Measurements from ENCODE around the gene ABR.
A peak's percentile ranks its signal among the peaks of the same experiment; 100 is the strongest.

Gene ABR

DNA sequence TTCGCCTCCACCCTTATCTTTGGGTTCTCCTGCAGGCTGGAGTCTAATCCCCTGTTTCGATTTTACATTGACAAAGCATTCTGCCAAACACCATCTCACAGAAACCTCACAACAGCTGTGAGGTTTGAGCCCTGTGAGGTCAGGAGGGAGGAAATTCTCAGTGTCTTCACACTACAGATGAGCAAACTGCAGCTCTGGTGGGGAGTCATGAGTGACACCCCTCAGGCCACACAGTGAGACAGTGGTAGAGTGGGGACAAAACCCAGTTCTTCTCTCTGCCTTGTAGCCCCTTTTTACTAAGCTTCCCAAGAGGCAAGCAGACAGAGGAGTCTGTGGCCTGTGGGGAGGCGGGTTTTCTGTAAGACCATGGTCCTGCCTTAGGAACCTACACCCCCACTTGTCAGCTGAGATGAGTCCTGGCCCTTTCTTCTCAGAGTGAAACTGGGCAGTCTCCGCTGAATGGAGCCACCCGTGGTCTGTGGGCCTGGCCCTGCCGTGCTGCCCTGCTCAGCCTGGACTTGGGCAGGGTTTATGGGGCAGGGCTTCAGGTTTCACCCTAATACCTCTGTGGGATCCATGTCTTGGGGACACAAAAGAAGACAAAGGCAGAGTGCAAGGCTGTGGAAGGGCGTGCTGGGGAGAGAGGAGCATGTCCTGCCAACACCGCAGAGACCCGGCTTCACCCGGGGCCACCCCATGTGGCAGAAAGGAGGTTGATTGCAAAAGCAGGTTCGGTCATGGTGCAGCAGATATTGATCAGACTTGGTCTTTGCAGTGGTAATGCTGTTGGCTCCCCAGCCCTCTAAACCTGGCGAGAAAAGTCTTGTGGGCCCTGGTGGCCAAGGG, 59.0 kb downstream of the ABR start:
- DNase-seq: no peak

DNA sequence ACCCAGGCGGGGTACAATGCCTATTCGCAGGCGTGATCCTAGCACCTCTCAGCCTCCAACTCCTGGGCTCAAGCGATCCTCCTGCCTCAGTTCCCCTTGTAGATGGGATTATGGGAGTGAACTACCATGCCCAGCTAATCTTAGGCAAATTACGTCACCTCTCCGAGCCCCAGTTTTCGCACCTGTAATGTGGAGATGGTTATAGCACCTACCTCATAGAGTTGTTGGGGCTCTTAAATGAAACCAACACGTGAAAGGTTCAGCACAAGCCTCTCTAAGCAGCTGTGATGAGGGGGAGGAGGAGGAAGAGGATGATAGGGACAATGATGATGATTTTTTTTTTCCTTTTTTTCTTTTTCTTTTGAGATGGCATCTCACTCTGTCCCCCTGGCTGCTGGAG, 59.9 kb downstream of the ABR start:
- DNase-seq: no peak

DNA sequence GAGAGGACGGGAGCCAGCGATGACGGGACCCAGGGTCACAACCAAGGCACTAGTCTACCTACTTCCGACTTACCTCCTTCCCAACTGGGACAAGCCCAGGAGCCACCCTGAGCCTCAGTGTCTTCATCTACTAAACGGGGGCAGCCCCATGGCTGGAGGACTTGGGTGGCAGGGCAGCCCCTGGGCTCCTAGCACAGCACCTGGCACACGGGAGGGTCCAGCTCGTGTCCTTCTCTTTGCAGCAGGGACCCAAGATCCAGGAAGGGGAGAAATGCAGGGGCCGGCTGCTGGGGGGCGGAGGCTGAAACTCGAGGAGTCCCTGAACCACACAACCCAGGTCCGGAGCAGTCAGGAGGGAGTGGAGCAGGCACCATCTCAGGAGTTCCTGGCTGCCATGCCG, 63.2 kb downstream of the ABR start:
- no peak for DNase-seq

DNA sequence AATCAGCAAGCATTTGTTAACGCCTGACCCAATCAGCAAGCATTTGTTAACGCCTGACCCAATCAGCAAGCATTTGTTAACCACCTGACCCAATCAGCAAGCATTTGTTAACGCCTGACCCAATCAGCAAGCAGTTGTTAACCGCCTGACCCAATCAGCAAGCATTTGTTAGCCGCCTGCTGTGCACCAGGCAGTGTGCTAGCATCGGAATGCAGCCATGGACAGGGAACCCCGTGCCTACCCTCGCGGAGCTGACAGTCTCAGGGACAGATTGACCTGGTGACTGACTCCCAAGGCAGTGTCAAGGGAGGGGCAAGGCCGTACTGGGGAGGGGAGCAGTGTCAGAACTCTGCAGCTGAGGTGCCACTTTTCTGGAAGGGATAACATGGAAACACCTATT, 66.9 kb downstream of the ABR start:
- DNase-seq: no peak

DNA sequence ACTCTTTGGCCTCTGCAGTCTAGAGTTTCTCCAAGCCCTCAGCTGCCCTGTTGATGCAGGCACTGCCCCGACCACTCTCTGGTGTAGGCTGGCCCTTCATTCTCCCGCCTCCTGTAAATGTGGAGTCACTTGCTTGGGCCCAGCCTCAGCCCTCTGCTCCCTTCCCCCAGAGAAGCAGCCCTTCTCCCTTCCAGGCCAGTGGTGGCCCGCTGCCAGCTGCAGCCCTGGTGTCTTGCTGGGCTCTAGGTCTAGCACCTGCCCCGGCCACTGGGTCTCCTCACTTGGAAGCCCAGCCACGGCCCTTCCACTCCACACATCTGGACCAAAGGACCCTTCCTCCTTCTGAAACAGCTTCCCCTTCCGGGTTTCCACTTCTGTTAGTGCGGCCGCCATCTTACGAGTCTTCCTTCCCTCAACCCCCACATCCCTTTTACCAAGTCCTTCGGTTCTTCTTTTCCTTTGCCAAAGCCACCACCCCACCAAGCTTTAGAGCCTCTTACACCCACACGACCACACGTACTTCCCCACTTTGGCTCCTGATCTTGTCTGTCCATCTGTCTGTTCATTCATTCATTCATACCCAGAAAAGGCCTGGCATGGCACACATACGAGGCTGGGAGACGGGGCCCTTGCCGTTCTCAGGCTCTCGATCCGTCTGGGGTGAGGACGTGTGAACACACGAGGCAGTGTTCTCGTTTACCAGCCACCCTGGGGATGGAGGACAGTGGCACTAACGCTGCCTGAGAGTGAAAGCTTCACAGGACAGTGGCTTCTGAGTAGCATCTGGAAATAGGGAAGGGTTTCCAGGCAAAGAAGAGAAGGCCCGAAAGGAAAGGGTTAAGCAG, 68.0 kb downstream of the ABR start:
- peak; percentile 73 to 78 (median 77) for DNase-seq

DNA sequence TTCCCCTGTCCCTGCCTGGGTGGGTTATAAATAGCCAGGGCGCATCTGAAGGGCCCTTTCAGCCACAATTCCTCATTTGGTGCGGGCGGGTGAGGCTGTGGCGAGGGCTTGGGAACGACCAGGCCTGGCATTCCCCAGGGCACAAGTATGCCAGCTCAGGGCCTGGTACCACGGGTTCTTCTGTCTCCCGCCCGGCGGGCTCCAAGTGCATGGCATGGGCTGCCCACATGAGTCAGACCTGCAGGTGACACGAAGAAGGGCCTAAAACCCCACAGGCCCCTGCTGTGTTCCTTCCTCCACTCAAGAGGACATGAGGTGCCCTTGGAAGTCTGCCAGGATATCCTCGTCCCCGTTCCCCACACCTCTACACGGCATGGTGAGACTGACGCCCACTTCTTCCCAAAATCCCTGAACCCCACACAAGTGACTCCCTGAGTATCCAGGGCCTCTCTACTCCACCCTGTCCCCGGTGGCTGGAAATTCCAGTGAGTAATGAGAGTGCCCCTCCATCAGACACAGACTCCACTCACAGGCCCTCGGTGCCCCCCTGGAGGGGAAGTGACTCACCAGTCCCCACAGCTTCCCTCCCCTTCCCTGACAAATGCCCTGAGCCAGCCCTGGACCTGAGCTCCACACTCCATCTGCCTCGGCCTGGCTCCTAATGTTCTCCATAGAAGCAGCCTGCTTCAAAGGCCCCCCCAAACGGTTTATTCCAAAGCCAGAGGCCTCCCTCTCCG, 68.8 kb downstream of the ABR start:
- peak; percentile 97 to 99 (median 98) for DNase-seq

DNA sequence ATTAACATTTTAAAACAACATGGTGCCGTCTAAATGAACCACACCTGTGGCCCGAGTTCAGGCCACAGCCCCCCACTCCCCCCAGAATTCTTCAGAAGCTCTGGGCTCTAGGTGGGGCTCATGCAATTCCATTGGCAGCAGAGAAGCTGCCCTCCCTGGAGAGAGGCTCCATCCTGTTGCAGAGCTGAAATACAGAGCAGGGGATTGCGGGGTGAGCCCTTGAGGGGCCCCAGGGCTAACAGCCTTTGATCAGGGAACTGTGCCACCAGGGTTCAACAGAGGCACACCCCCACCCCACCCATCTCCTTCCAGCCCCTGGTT, 69.3 kb downstream of the ABR start:
- DNase-seq: no peak

DNA sequence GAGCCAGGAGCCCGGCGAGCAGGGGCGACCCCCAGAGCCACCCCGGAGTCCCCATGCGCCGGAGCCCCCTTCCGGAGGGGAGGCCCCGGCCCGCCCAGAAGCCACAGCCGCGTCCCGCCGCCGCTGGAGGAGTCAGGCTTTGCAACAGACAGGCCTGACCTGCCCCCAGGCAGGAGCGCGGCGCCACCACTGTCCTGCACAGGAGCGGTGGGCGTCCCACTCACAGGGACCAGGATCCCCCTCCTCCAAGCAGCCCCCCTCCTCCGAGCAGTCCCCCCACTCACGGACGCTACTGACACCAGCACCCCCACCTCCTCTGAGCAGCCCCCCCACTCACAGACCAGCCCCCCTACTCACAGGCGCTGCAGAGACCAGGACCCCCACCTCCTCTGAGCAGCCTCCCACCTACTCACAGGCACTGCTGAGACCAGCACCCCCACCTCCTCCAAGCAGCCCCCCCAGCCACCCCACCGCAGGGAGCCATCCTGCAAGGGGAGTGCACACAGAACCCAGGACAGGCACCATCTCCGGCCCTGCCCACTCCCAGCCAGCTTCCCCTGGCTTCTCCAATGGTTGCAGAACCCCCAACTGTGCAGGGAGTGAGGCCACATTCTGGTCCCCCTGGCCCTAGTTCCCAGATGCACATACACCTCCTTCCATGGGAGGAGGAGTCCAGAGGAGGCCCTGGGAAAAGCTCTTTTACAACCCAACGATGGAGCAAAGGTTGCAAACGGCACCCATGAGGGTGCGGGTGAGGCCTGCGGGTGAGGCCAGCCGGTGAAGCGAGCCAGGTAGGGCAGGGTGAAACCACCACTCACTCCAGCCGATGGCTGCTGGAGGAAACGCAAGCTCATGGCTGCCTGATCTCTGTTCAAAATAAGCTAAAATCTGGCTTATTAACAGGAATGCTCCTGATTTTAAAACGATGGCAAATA, 69.9 kb downstream of the ABR start:
- DNase-seq: no peak

DNA sequence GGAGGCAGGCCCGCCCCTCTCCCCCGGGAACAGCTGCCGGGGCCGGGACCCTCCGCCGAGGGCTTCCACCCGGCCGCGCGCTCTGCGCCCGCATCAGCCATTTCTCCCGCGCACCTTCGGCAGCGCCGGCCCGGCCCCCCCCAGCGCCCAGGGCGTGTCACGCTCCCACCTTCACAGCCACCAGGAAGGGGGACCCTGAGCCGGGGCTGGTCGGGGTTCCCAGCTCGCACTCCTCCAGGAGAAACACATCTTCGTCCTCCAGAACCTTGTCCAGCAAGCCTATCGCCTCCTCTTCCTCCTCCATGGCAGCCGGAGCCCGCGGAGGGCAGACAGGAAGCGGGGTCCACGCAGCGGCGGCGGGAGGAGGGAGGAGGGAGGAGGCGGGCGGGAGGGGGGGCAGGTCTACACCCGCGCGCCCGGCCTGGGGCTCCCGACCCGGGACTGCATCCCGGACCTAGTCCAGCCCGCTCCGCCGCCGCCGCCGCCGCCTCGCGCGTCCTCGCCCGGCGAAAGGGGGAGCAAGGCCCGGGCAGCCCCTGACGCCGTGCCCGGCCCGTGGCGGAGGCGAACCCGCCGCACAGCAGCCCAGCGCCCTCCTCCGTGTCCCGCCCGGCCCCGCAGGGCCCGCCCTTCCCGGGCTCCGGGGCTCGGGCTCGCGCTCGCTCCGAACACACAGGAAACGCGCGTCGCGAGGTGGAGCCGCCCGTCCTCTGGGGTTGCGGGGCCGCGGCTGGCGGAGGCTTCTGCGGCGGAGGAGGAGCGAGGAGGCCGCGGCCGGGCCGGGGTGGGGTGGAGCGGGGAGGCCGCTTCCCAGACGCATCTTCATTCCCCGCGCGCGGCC, 70.8 kb downstream of the ABR start:
- peak; percentile 49 to 75 (median 57) for DNase-seq

DNA sequence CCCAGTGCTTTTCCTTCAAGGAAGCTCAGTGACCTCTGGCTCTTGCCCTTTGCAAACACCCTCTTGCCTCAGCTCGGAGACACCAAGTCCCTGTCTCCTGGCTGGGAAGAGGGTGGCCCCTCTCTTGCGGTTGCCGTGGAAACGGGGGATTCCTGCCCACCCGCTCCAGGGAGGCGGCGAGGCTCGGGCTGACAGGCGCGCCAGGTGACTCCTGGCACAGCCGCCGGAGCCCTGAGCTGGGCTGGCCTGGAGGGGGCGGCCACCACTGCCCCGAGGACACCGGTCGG, 71.4 kb downstream of the ABR start:
- DNase-seq: peak in 1 of 3 donors; percentile 58

DNA sequence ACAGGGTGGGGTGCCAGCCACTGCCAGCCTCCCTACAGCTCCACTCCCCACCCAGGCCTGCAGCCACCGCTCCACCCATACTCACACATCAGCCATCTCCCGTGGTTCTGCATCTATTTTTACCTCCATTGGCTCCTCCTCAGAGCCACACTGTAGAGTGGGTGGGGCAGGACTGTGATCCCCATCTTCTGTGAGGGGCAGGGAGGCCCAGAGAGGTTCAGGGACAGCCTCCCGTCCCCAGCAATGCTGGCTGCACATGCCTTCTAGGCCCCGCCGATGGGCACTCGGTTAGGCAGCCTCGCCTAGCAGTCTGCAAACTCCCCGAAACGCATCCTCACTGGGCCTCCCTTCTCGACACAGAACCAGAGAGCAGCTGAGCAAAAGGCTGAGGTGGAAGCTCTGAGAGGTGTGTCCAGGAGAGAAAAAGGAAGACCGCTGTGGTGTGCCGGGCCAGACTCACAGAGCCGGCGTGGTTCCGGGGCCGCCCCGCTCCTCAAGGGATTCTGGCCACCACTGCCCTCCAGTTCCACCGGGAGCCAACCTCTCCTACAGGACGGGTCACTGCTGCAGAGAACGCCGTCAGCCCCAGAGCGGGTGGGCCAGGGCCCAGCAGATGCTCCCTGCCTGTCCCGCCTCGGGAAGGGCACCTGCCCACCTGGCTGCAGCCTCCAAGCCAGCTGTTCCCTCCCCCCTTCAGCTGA, 71.9 kb downstream of the ABR start:
- peak in 1 of 3 donors; percentile 37 for DNase-seq

DNA sequence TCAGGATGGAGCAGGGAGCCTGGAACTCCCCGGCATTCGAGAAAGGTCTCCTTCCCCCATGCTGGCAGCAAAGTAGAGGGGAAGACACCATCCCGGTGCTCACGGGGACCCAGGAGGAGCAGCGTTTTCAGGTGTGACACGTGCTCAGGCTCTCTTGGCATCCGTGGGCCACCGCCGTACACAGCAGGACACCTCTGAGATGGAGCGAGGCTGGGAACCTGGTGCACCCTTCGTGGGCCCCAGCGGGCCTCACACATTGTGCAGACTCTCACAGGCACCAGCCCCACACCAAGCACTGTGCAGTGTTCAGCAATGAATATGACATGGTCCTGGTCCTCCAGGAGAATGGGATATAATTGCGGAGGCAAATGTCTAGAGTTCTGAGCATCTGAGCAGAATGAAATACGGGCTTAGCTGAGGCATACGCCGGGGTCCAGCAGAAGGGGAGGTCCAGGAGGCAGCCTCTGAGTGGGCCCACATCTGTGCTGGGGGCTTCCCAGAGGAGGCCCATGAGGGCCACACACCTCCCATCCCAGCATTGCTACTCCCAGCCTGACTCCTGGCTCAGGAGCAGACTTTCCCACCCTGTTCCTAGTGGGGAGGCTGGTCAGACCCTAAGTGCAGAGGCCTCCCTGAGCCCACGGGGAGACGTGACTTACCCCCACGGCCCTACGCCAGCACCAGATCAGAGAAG, 72.6 kb downstream of the ABR start:
- no peak for DNase-seq

DNA sequence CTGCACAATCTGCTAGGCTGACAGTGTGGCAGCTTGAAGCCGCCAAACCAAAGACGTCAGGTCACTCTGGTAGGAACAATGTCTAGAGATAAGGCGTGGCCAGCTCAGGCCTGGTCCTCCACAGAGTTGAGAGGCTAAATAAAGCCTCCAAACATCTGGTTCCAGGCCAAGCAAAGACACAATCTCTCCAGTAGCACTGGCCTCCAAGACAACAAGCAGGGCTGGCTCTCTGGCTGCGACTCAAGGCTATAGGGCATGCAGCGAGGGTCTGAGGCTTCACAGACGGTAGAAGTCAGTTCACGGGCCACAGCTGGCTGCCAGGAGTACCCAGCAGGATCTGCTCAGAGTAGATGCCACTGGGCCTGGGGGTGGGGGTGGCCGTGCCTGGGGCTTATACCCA, 75.6 kb downstream of the ABR start:
- no peak for DNase-seq

DNA sequence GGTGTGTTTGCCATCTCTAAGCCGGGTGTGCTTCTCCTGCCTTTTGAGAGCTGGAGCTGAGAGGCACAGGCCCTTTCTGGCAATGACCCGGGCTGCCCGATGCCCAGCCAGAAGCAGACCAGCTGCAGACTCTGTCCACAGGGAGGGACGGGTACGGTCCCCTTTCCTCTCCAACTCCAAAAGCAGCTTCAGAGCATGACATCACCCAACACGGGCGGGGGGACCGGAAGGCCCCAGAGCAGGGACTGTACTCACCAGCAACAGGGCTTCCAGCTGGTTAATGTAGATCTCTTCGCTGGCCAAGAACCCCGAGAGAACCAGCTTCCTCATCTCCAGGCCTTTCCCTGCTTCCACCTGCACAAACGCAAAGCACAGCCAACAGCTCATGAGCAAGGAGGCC, 79.4 kb downstream of the ABR start:
- DNase-seq: no peak

DNA sequence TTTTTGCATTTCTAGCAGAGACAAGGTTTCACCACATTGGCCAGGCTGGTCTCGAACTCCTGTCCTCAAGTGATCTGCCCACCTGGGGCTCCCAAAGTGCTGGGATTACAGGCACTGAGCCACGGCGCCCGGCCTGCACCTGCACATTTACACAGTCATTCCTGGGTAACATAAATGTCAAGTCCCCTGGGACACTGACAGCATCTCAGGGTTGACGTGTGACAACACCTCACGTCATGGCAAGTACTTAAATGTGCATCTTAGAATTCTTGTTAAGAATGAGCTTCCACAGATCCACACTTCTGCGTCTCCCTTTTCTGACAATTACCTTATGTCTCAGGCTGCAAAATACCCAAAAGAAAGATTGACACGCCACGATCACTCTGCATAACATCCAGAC, 80.5 kb downstream of the ABR start:
- no peak for DNase-seq

DNA sequence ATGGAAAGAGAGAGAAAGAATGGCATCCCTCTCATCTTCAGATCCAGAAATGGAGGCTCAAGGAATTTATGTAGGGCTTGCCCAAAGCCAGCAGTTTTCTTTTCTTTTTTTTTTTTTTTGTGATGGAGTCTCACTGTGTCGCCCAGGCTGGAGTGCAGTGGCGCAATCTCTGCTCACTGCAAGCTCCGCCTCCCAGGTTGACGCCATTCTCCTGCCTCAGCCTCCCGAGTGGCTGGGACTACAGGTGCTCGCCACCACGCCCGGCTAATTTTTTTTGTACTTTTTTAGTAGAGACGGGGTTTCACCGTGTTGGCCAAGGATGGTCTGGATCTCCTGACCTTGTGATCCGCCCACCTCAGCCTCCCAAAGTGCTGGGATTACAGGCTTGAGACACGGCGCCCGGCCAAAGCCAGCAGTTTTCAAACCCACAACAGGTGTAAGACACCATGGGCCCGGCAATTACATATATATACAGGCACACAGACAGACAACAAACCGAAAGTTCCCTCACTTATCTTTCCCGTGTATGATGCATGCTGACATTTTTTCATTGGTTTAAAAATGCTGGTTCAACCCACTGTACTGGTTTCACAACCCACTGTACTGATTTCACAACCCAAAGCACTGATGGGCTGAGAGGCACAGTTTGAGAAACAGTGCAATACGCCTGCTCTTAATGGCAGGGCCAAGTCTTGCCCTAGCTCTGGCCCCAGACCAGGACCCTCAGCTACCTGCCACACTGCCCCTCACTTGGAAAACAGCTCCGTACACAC, 81.6 kb downstream of the ABR start:
- peak; percentile 82 to 94 (median 93) for DNase-seq

DNA sequence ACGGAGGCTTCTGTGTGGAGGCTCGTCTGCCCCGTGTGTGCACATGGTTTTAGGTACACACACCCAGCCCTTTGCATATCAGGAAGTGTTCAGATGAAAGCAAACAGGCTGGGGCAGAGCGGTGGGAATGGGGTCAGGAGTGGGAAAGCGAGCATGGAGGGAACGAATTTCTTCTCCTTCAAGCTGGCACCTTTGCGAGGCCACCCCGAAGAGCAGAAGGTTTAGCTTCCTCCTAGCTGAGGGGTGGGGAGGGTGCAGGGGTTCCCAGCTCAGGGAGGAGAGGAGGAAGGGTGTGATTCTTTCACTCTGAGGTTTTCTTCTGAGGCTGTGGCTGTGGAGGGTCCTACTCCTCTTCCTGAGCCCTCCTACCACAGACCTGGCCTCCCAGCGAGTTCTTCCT, 83.6 kb downstream of the ABR start:
- DNase-seq: peak in 1 of 3 donors; percentile 40

DNA sequence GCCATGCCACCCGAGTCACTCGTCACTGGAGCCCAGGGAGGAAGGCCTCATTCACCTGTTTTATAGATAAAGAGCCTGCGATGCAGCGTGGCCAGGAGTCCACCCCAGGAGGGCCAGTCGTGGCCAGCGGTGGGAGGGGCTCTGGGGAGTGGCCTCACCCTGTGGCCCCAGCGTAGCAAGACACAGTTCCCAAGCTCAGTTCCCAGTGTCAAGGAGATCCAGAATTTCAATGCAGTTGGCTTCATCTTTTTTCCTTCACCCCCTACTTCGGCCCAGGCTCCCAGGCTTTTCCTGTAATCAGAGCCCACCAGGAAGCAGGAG, 84.0 kb downstream of the ABR start:
- no peak for DNase-seq

DNA sequence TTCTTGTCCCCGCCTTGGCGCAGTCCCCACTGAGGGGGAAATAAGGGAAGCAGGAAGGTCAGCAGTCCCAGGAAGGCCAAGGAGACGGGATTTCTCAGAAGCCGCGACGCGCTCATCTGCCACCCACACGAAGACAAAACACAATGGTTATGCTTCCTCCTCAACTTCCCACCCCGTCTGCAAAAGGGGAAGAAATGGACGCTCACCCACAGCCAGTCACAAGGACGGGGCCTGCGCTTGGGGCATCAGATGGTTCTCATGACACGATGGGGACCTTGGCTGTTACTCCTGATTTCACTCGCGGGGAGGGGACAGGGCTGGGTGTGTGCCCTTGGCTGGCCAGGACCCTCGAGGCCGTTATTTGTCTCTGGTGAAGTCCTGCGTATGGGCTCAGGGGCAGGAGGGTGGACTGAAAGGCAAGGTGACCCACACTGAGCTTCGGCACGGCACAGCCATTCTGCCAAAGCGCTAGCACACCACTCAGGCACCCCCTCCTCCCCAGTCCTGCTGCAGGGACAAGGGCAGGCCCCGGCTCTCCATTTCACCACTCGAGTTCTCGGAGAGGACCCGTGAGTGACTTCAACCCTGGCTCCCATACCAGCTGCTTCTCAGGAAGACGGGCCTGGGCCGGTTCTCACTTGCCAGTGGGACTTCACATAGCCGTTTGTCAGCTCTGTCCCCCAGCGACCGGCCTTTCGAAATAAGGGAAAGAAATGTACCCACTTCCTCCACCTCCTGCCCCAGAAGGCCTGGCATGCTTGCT, 84.5 kb downstream of the ABR start:
- DNase-seq: peak; percentile 94 to 96 (median 94)

Measured in suppressor macrophage treated with lipopolysaccharide for 1 hour (primary cell).